ENCODE results near the gene FBLN1. TPM values are rescaled to one million over a fixed set of nuclear protein-coding genes. Genes with fewer than 3 reads are reported as not detected.

FBLN1 gene
- total and polyA plus RNA-seq, 8 donors = 38.8 to 416 (median 114) TPM

DNA sequence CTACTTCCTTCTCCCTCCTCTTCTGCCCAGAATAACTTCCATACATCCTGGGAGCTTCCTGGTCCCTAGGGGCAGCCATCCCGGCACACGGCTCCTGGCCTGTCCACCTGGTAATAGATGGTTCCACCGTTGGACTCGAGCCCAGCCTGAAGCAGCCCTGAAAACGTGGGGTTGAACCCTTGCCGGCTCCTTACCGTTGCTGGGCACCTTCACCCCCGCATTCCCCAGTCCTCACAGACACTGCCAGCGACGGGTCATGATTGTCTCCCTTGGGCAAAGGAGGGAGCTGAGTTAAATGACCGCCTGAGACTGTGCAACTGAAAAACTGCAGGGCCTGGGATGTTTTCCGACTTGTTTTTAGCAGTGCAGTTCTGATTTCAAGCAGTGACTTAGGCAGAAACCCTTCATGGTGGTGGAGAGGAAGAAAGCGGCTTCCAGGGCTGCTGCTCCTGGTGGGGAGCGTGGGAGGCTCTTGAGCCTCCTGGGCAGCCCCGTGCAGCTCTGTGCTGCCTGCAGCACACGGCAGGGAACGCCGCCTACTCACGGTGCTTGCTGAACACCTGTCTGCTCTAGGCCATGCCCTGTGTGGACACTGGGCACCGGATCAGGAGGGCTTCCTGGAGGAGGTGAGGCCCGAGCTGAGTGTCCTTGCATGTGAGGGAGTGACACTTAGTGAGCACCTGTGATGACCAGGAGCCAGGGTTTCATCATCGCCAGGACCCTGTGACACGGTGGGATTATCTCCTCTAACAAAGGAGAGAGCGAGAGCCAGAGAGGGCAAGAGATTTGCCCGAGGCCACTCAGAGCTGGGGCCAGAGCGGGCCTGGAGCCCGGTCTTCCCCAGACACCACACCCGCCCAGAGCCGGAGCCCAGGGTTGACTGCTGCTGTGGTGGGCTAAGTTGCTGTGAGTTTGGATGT is 77.4 kb downstream of the FBLN1 start:
- Histone ChIP-seq H3K27me3 (peaks cover 3 to 48% (median 10%) of the 10 kb centered on the region in 3 donors), H3K4me1 (peaks cover 7 to 28% (median 22%) of the 10 kb centered on the region in 4 donors), H3K9me3 (no peaks in the 10 kb centered on the region), H3K27ac (no peak overlapping the region), H3K4me3 (no peak overlapping the region), H3K36me3 (peaks cover 0 to 7% (median 5%) of the 10 kb centered on the region in 4 donors)
- intact Hi-C loops (cut with DNase I; ENCODE audit: low total_unique reads) = no loop called here
- DNase-seq = no peak
- TF ChIP-seq POLR2AphosphoS5 (IDR thresholded peaks at IDR 0.05) (no peak), EP300 (IDR thresholded peaks at IDR 0.05) (no peak), POLR2A (IDR thresholded peaks at IDR 0.05) (no peak)
- 72 to 85% (median 80%) methylated on average over 25 to 29 of the region's 29 CpGs for WGBS, 5 donors

GRCh38 chr22:45580726-45581381 is 78.2 kb downstream of the FBLN1 start:
- H3K27ac ChIP-seq = no peak overlapping the region
- peaks cover 0 to 7% (median 5%) of the 10 kb centered on the region in 4 donors for H3K36me3 ChIP-seq
- H3K4me3 ChIP-seq = no peak overlapping the region
- H3K4me1 ChIP-seq = peaks cover 7 to 28% (median 22%) of the 10 kb centered on the region in 4 donors
- intact Hi-C loops (cut with DNase I; ENCODE audit: low total_unique reads) = no loop called here
- no peaks in the 10 kb centered on the region for H3K9me3 ChIP-seq
- peaks cover under 1 to 45% (median 10%) of the 10 kb centered on the region in 3 donors for H3K27me3 ChIP-seq
- TF ChIP-seq POLR2AphosphoS5 (IDR thresholded peaks at IDR 0.05) = no peak
- TF ChIP-seq EP300 (IDR thresholded peaks at IDR 0.05) = no peak
- no peak for TF ChIP-seq CTCF (IDR thresholded peaks at IDR 0.05)
- no peak for TF ChIP-seq POLR2A (IDR thresholded peaks at IDR 0.05)
- 71 to 80% (median 80%) methylated on average over 26 of the region's 26 CpGs for WGBS, 5 donors
- no peak for DNase-seq

DNA sequence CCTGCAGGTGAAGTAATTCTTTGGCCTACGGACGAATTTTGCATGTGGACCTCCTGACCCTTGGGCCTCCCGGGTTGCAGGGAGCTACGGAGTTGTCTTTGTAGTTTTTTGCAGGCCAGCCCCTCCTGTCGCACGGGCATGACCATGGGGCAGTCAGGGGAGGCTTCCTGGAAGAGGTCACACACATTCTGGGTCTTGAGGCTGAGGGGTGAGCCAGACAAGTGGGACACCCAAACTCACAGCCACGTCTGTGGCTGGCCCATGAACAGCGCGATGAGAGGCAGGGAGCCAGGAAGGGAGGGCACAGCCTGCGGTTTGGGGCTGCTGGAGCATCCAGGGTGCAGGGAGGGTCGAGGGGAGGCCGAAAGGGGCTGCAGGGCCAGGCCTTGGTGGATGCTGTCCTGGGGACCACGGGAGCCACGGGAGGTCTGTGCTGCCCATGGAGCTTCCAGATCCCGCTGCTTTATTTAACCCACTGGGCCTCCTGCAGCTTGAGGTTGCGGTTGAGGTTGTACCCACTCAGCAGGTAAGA is 78.9 kb downstream of the FBLN1 start:
- Histone ChIP-seq H3K36me3 (peaks cover 0 to 7% (median 5%) of the 10 kb centered on the region in 4 donors), H3K4me1 (peaks cover 7 to 28% (median 22%) of the 10 kb centered on the region in 4 donors), H3K27me3 (peaks cover 0 to 45% (median 10%) of the 10 kb centered on the region in 3 donors), H3K9me3 (no peaks in the 10 kb centered on the region), H3K27ac (no peak overlapping the region), H3K4me3 (no peak overlapping the region)
- DNase-seq = no peak
- TF ChIP-seq CTCF (IDR thresholded peaks at IDR 0.05) (no peak), POLR2AphosphoS5 (IDR thresholded peaks at IDR 0.05) (no peak), EP300 (IDR thresholded peaks at IDR 0.05) (no peak), POLR2A (IDR thresholded peaks at IDR 0.05) (no peak)
- 81 to 88% (median 85%) methylated on average over 14 to 16 of the region's 16 CpGs for WGBS, 5 donors
- intact Hi-C loops (cut with DNase I; ENCODE audit: low total_unique reads) = no loop called here

DNA sequence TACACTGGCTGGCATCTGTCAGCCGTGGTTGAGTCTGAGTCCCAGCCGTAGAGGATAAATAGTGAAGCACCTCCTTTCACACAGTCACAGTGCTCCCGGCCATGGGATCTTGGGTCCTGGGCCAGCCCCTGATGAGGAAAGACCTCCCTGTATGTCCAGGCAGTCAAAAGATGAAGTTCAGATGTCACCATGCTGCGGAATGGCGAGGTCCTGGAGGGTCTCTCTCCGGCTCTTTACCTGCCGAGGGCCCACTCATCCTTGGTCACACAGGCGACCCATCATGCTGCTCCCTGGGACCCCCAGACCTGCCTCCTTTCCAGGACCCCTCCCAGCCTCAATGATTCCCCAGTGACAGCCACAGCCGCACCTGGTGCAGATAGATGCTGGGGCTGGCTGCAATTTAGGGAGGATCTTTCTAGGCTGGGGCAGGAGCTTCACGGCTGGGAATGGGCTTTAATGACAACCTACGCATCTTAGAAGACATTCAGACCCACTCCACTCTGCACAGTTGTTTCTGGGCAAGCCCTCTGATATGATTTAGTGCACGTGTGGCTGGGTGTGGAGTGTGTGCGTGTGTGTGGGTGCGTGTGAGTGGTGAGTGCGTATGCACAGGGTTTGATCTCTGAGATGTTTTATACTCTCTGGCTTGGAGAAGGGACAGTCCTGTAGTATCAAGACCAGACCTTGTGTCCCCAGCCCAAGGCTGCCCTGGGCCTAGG is 79.7 kb downstream of the FBLN1 start:
- no peaks in the 10 kb centered on the region for H3K9me3 ChIP-seq
- peaks cover 7 to 28% (median 22%) of the 10 kb centered on the region in 4 donors for H3K4me1 ChIP-seq
- no peak overlapping the region for H3K27ac ChIP-seq
- H3K27me3 ChIP-seq = peaks cover 0 to 44% (median 6%) of the 10 kb centered on the region in 3 donors
- no peak for TF ChIP-seq POLR2AphosphoS5 (IDR thresholded peaks at IDR 0.05)
- no peak for TF ChIP-seq CTCF (IDR thresholded peaks at IDR 0.05)
- no peak for TF ChIP-seq EP300 (IDR thresholded peaks at IDR 0.05)
- no peak for TF ChIP-seq POLR2A (IDR thresholded peaks at IDR 0.05)
- peaks cover 0 to 8% (median 0%) of the 10 kb centered on the region in 4 donors for H3K36me3 ChIP-seq
- WGBS, 5 donors = 66 to 80% (median 69%) methylated on average over 14 to 15 of the region's 15 CpGs
- no peak overlapping the region for H3K4me3 ChIP-seq
- no peak for DNase-seq
- intact Hi-C loops (cut with DNase I; ENCODE audit: low total_unique reads) = no loop called here

Data from stomach (tissue), 9 donors.